ENCODE results near the gene HAGHL. TPM values are rescaled to one million over a fixed set of nuclear protein-coding genes. Genes with fewer than 3 reads are reported as not detected.

Gene HAGHL, protein sequence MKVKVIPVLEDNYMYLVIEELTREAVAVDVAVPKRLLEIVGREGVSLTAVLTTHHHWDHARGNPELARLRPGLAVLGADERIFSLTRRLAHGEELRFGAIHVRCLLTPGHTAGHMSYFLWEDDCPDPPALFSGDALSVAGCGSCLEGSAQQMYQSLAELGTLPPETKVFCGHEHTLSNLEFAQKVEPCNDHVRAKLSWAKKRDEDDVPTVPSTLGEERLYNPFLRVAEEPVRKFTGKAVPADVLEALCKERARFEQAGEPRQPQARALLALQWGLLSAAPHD
- 9.5 and 23.7 TPM in 2 replicates for total RNA-seq

GRCh38 chr16:726438-727290 is at the start of gene HAGHL, which contains the start of gene CCDC78:
HAGHL (plus strand) TSS chr16:727106; CDS start chr16:727510, 404 bp downstream.
CCDC78 (minus strand) TSS chr16:726443; CDS start chr16:726367, 76 bp downstream.

DNA sequence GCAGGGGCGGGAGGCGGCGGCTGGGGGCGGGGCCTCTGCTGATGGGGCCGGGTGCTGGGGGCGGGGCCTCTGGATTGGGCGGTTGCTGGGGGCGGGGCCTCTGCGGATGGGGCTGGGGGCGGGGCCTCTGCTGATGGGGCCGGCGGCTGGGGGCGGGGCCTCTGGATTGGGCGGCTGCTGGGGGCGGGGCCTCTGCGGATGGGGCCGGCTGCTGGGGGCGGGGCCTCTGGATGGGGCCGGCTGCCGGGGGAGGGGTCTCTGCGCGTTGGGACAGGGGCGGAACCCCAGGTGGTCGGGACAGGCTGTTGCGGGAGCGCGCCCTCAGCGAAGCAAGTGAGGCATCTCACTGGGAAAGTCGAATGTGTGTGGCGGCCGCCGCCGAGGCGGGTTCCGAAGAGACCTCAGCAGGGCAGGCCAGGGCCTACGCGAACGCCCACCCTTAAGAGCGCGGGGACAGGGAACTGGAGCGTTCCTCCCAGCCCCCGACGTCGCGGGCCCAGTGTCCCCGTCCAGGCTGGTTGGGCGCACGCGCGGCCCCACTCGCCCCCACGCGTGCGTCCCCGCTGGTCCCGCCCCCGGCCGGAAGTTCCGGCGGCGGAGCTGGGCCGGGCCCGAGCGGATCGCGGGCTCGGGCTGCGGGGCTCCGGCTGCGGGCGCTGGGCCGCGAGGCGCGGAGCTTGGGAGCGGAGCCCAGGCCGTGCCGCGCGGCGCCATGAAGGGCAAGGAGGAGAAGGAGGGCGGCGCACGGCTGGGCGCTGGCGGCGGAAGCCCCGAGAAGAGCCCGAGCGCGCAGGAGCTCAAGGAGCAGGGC is 46.9 kb upstream of the HAGHL start, which contains the start of gene STUB1:
STUB1 (plus strand) TSS at position 597 of the 811 bp plus-strand sequence; CDS start at position 713, 116 bp downstream.

DNA sequence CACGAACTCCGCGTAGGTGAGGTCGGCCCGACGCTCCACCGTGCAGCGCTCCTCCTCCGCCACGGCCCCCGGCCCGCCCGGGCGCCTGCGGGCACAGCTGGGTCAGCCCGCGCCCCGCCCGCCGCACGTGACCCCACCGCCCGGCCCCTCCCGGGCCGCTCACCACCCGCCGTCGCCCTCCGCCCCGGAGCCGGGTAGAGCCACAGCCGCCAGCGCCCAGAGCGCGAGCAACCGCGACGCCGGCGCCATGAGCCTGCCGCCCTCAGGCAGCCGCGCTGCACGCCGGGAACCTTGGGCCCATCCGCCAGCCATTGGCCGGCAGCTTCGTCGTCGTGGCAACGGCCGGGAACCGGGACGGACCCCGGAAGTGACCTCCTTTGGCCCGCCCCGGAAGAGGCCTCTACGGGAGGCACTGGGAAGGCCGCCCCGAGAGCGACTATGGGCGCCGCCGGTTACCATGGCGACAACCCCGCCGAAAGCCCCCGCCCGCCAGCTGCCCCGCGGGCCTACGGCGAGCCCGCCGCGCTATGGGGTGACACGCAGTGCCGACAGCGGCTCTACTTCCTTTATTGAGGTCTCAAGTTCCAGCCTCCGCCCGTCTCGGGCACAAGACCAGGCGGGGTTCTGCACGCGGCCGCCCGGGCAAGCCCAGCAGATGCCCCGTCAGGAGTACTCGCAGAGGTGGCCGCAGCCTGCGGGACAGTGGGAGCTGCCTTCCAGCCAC is 42.7 kb upstream of the HAGHL start, which contains the start of gene JMJD8:
JMJD8 (minus strand) TSS at position 264 of the 724 bp plus-strand sequence; CDS start at position 249, 15 bp downstream.

DNA sequence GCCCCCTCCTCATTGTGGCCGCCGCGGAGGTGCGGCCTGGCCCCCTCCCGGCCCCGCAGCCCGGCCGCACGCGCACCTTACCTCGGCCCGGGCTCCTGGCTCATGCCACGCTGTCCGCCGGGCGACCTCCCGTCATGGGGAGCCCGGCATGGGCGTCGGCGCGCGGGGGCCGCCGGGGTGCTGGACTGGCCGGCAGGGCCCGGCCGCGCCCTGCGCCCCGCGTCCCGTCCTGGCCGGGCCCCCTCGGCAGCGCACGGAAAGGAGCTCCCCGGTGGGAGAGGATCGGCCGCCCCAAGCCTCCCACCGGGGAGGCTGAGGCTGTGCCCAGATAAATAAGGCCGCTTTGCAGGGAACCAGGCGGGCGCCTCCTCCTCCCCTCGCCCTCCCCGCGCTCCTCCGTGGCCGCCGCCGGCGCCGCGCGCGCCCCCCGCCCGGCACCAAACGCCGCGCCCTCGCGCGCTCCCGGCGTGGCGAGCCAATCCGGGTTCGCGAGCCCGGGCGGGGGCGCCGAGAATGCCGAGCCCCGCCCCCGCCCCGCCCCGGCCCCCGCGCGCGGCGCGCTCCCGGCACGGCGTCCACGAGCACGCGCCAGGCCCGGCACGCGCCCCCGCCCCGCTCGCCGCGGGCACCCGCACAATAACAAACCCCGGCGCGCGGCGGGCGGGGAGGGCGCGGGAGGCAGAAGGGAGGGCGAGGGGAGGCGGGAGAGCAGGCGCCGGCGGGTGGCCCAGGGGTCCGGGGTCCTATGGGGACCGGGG is 21.3 kb upstream of the HAGHL start, which contains the start of gene FBXL16:
FBXL16 (minus strand) TSS at position 371 of the 758 bp plus-strand sequence. CDS start 8,396 bp downstream, outside the sequence.

GRCh38 chr16:714558-715476 is 12.1 kb upstream of the HAGHL start, which contains the start of gene METRN:
METRN (plus strand) TSS chr16:715118; CDS start chr16:715290, 172 bp downstream.

GRCh38 chr16:720990-721764 is 5.7 kb upstream of the HAGHL start, which contains the start of gene ANTKMT:
ANTKMT (plus strand) TSS chr16:721146; CDS start chr16:721275, 129 bp downstream.

DNA sequence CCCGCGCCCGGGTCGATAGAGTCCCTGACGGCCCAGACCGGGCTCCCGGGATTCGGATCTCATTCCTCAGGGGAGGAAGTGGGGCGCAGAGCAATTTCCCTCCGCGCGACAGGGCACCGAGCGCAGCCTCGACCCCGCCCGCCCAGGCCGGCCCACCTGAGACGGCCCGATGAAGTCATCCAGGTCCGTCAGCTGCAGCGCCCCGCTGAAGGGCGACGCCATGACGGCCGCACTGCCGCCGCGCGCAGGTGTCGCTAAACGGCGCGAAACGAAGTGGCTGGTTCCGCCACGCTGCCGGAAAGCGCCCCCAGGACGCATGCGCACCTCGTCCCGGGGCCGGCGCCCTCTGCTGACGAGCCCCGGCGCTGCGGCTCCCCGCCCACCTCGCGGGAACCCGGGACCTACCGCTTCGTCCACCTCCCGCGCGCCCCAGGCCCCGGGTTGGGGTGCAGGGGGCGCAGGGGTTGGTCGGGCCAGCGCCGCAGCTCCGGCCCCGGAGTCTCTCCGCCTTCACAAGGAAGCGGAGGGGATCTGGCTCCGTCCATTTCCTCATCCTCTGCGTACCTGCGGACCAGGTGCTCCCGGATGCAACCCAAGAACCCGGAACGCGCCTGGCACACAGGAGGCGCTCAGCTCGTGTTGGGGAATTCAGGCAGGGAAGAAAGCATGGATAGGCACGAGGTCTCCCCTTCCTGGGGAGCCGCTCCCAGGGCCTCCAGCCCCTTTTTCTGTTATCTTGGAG is 14.0 kb downstream of the HAGHL start, which contains the start of gene CIAO3:
CIAO3 (minus strand) TSS at position 234 of the 742 bp plus-strand sequence; CDS start at position 222, 12 bp downstream.

GRCh38 chr16:760545-761343 is 33.8 kb downstream of the HAGHL start, which contains the start of gene MSLN:
MSLN (plus strand) TSS chr16:760734; CDS start chr16:762681, 1,947 bp downstream.

Other genes with a start within 250 kb of the HAGHL start
- 28.5 and 48.7 TPM in 2 replicates for gene CAPN15, start 199.4 kb upstream of the HAGHL start, total RNA-seq
- gene PRR35, start 166.7 kb upstream of the HAGHL start, total RNA-seq: not detected in 2 replicates
- gene NHLRC4, start 160.1 kb upstream of the HAGHL start, total RNA-seq: 0.99 and 1.3 TPM in 2 replicates
- gene PIGQ, start 157.1 kb upstream of the HAGHL start, total RNA-seq: 31.5 and 39.1 TPM in 2 replicates
- gene RAB40C, start 137.0 kb upstream of the HAGHL start, total RNA-seq: 12.6 and 13.6 TPM in 2 replicates
- gene WFIKKN1, start 96.1 kb upstream of the HAGHL start, total RNA-seq: 0.26 TPM in 2 replicates
- gene METTL26, start 90.8 kb upstream of the HAGHL start, total RNA-seq: 61.8 and 71.3 TPM in 2 replicates
- 11.3 and 19.8 TPM in 2 replicates for gene MCRIP2, start 85.3 kb upstream of the HAGHL start, total RNA-seq
- 9.3 and 18.1 TPM in 2 replicates for gene WDR90, start 77.7 kb upstream of the HAGHL start, total RNA-seq
- 29.1 and 39.2 TPM in 2 replicates for gene RHOT2, start 59.0 kb upstream of the HAGHL start, total RNA-seq
- gene RHBDL1, start 51.4 kb upstream of the HAGHL start, total RNA-seq: 2.7 and 9.1 TPM in 2 replicates
- gene STUB1, start 46.7 kb upstream of the HAGHL start, total RNA-seq: 73.9 and 106 TPM in 2 replicates
- gene JMJD8, start 42.8 kb upstream of the HAGHL start, total RNA-seq: 54.5 and 58.5 TPM in 2 replicates
- gene WDR24, start 36.7 kb upstream of the HAGHL start, total RNA-seq: 7.9 and 10.3 TPM in 2 replicates
- 0.07 and 0.13 TPM in 2 replicates for gene FBXL16, start 21.3 kb upstream of the HAGHL start, total RNA-seq
- 81.0 and 110 TPM in 2 replicates for gene METRN, start 12.0 kb upstream of the HAGHL start, total RNA-seq
- gene ANTKMT, start 6.0 kb upstream of the HAGHL start, total RNA-seq: 17.7 and 23.0 TPM in 2 replicates
- gene CCDC78, start 663 bp upstream of the HAGHL start, total RNA-seq: 1.6 and 4.9 TPM in 2 replicates
- 29.5 and 35.8 TPM in 2 replicates for gene CIAO3, start 13.9 kb downstream of the HAGHL start, total RNA-seq
- not detected in 2 replicates for gene MSLN, start 33.6 kb downstream of the HAGHL start, total RNA-seq
- gene RPUSD1, start 61.3 kb downstream of the HAGHL start, total RNA-seq: 17.1 and 28.9 TPM in 2 replicates
- 6.5 and 8.7 TPM in 2 replicates for gene CHTF18, start 61.5 kb downstream of the HAGHL start, total RNA-seq
- gene GNG13, start 73.6 kb downstream of the HAGHL start, total RNA-seq: not detected in 2 replicates
- 21.9 and 36.9 TPM in 2 replicates for gene LMF1, start 243.9 kb downstream of the HAGHL start, total RNA-seq